CD4-positive, alpha-beta T cell treated with Interleukin-4 for 4 hours (primary cell): ENCODE data around the gene ACLY.

ENCODE experiments used
- DNase-seq: peaks from one replicate; pipeline ENCODE4 v3.0.0-alpha.2; 2020

Gene ACLY

GRCh38 chr17:41918314-41919164, at the start of gene ACLY:
TSS of gene ACLY (minus strand) at chr17:41918951. CDS start at chr17:41913873, 5,078 bp downstream.
- peak; percentile 93 for DNase-seq

- DNase-seq, result no peak
These were observed 49.3 kb upstream of the ACLY start for GRCh38 chr17:41967921-41968578.

- peak; percentile 22 for DNase-seq
These were observed 48.6 kb upstream of the ACLY start for GRCh38 chr17:41967141-41967920.

- peak; percentile 88 for DNase-seq
These were observed 47.9 kb upstream of the ACLY start, which contains the start of gene CNP for GRCh38 chr17:41966463-41967140. TSS of gene CNP (plus strand) at chr17:41966795. CDS start at chr17:41966885, 90 bp downstream.

DNA sequence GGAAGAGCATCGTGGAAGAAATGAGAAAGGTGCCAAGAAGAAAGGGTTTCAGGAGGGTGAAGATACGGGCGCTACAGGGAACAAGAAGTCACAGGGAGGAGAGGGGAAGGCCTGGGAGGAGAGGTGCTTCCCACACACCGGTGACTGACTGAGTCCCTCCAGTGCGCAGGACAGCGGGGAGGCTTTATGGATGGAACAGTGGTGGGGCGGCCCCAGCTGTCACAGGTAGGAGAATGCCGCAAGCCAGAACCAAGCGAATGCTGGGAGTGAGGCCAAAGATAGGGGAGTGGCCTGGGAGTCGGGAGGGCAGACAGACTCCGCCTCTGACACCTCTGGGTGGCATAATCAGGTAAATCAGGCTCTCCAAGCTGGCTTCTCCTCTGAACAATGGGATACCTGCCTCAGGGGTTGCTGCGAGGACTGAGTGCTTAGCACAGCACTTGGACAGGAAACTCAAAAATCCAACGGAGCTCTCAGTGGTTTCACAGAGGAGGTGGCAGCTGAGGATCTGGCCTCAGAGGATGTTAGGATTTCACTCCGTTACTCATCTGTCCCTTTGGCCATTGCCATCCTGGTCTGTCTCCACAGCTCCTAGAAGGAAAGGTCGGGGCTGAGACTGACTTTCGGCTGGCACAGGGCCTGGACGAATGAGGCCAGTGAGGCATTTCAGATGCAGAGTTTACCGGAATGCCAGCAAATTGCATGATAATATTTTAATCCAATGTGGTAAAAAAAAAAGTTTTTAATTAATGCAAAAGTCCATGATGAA, 47.1 kb upstream of the ACLY start:
- DNase-seq, result peak; percentile 70

DNA sequence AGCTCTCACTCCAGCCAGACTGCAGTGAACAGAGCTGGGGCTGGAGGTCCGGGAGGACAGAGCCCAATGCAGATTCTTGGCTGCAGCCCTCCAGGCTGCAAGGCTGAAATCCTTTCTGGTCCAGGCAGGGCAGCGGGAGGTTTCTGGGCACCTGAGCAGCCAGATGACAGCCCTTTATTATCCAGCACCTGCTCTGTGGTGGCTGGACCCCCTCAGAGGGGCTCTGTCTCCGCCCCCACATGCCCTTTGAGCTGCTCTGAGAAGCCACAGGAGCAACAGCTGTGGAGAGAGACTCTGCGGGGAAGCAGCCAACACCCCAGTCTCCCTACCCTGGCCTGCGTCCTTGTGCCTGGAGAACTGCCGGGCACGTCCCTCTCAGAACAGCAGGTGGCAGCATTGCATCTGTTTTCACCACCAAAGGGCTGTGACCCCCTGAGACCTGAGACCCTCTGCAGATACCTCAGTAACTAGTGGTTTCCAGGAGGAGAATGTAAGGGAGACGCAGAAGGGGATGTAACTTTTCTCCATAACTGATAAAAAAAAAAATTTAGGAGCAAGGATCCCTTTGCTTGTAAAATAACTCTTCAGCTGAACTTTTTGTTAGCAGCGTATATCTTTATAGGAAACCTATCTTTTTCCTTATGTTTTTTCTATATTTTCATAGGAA, 44.1 kb upstream of the ACLY start:
- DNase-seq, result peak; percentile 64

DNA sequence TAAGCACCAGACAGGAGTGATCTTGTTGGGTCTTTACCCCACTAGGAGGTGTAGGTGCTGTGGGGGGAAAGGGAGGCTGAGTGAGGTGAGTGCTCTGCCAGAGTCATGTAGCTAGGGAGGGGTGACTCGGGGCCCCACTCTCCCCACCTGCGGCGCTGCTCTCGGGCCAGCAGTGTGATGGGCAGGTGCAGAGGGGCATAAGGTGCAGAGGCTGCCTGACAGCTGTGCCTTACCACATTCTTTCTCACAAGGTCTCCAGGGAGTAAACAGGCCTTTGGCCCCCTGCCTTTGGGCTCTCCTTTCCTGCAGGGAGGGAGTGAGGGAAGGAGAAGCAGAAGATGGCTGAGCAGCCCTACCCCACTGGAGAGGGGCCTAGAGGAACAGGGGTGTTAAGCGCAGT, 43.4 kb upstream of the ACLY start:
- DNase-seq, result no peak

GRCh38 chr17:41959336-41960095, 40.8 kb upstream of the ACLY start:
- no peak for DNase-seq

DNA sequence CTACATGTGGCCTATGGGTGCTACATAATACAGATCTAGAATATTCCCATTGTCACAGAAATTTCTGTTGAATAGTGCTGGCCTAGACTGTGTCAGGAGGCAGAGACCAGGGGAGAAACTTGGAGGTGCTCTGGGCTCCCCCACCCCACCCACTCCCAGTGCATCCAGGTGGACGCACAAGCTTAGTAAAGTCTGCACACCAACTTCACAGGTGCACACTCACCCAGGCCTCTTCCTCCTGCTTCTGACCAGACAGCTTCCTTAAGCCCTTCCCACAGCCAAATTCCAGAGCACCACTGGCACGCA, 40.2 kb upstream of the ACLY start:
- DNase-seq, result no peak

GRCh38 chr17:41957869-41958439, 39.2 kb upstream of the ACLY start:
- DNase-seq, result no peak

DNA sequence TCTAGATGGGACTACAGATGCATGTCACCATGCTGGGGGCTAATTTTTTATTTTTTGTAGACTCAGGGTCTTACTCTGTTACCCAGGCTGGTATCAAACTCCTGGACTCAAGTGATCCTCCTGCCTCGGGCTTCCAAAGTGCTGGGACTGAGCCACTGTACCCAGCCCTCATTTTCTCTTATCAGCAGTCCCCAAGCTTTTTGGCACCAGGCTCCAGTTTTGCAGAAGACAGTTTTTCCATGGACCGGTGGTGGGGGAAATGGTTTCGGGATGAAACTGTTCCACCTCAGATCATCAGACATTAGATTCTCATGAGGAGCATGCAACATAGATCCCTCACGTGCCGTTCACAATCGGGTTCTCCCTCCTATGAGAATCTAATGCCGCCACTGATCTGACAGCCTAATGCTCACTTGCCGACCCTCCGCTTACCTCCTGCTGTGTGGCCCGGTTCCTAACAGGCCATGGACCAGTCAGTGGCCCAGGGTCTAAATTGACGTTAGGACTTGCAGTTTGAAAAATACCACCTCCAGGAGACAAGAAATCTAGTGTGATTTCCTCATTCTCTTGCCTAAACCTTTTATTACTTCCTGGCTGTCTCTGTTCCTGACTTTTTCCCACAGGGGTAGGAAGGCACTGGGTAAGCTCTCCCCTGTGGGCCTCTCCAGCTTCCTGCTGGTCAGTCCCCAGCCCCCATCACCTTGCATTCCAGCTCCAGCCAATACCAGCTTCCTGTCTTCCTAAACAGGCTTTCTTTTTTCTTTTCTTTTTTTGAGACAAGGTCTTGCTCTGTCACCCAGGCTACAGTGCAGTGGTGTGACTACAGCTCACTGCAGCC, 38.5 kb upstream of the ACLY start:
- DNase-seq, result no peak

DNA sequence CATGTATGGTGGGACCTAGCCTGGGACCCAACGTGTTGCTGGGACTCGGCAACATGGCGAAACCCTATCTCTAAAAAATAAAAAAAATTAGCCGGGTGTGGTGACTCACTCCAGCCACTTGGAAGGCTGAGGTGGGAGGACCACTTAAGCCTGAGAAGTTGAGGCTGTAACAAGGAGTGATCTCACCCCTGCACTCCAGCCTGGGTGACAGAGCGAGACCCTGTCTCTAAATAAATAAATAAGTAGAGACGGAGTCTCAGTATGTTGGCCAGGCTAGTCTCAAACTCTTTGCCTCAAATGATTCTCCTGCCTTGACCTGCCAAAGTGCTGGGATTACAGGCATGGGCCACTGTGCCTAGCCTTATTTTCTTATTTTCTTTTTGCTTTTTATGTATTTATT, 37.8 kb upstream of the ACLY start:
- DNase-seq, result no peak

- no peak for DNase-seq
These were observed 30.2 kb upstream of the ACLY start for GRCh38 chr17:41948762-41949460.

DNA sequence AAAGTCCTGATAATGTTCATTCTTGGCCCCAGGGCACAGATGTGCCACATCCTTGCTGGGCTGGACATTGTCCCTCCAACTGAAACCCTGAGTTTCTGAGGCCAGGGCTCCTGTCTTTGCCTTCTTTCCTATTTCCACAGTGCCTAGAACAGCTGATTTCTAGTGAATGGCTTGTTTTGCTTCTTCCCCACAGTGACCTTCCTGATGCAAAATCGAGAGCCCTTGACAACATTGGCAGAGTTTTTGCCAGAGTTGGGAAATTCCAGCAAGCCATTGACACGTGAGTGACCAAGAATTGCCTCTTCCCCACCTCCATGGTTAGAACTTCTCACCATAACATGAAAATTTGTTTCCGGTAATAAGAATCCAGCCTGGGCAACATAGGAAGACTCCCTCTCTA, 26.2 kb upstream of the ACLY start:
- DNase-seq, result no peak

- DNase-seq, result no peak
These were observed 24.7 kb upstream of the ACLY start for GRCh38 chr17:41943492-41943891.

DNA sequence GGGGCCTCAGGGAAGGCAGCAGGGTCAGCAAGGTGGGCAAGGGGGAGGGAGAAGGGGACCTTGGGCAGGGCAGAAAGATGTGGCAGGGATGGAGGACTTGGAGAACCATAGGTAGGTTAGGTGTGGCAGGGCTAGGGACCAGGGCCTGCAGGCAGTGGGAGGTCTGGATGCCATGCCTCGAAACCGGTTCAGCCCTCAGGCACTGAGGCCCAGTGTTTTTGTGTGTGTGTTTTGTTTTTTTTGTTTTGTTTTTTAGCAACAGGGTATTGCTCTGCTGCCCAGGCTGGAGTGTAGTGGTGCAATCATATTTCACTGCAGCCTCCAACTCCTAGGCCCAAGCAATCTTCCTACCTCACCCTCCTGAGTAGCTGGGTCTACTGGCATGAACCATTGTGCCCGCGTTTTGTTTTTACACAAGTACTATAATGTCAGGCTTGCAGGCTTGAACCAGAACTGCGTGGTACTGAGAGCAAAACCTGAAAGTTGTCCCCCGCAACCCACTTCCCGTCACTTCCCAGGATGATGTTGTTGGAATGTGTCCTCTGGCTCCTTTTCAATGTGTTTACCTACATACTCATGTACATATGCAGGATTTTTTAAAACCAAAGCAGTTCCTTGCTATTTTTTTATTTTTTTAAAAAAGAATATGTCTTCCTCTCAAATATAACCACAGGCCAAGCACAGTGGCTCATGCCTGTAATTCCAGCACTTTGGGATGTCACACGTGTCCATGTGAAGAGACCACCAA, 24.0 kb upstream of the ACLY start:
- DNase-seq, result no peak

DNA sequence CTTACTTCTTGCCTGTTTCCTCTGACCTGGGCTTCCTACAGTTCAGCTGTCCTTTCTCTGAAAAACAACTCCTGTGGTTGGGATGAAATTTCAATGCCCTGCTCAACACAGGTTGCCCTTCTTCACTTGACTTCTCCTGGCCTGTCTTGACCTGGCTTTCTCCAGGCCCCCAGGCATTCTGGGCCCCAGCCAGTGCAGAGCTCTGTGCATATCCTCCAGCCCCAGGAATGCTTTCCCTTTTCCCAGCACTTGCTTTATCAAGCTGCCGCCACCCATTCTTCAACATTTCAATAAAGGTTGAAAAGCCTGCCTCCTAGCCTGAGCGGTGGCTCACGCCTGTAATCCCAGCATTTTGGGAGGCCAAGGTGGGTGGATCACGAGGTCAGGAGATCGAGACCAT, 22.4 kb upstream of the ACLY start:
- DNase-seq, result no peak

GRCh38 chr17:41939693-41940090, 20.9 kb upstream of the ACLY start:
- DNase-seq, result no peak
